Hypothalamus (tissue), 51 donors: Measurements from ENCODE around the gene C2orf81.
A peak's percentile ranks its signal among the peaks of the same experiment; 100 is the strongest.
"Not testable (repeated sequence)": the region's sequence is repeated elsewhere in the genome, so short reads cannot be mapped to it uniquely, and the experiment has no call there.

ENCODE experiments used
- DNase-seq, 51 donors: peaks; one replicate each; lab custom pipeline; 2025; lab: John Stamatoyannopoulos, UW

C2orf81 gene

GRCh38 chr2:74421221-74421870, at the start of gene C2orf81, which contains the start of gene WDR54:
Gene C2orf81, minus strand, starts transcription at chr2:74421619. Its CDS starts 59 bp downstream, at chr2:74421560.
Gene WDR54, plus strand, starts transcription at chr2:74421730. Its CDS starts 424 bp downstream, at chr2:74422154.
- peak in 44 of 51 donors; percentile 11 to 84 (median 67) for DNase-seq

DNA sequence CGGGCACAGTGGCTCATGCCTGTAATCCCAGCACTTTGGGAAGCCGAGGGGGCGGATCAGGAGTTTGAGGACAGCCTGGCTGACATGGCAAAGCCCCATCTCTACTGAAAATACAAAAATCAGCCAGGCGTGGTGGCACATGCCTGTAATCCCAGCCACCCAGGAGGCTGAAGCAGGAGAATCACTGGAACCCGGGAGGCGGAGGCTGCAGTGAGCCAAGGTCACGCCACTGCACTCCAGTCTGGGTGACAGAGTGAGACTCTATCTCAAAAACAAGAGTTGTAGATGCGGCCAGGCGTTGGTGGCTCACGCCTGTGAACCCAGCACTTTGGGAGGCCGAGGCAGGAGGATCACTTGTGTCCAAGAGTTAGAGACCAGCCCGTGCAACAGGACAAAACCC, 49.3 kb upstream of the C2orf81 start:
- DNase-seq, result not testable (repeated sequence)

GRCh38 chr2:74464406-74464805, 43.0 kb upstream of the C2orf81 start:
- no peak for DNase-seq

GRCh38 chr2:74462786-74463105, 41.3 kb upstream of the C2orf81 start:
- no peak for DNase-seq

DNA sequence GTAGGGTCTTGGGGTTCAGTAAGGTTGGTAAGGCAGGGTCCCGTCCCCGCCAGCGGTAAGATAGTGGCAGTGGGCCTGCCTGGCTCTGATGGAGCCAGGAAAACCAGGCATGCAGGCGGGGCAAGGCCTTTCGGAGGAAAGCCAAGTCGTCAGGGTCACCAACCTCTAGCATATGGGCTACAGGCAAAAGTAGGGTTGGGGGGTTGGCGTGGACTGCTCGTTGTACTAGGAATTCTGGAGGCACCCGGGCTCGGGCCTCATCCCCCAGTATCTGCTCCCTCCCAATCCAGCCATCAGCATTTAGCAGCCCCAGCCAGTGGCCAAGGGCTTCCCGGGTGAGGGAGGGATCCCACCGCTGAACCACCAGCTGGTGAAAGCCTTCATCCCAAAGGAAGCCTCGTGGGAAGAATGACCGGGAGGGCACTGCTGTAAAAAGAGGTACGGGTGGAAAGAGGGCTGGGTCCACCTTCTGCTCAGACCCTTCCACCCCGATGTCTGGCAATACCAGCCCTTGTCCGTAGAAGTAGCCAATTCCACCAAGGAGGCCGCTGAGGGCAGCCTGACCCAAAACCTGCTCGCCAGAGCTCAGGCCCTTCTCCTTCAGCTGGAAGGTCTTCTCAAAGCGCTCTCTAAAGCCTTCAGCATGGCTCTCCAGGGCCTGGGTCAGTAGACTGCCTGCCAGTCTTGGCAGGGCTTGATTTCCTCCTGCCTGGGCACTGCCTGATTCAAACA, 40.8 kb upstream of the C2orf81 start:
- DNase-seq, result no peak

DNA sequence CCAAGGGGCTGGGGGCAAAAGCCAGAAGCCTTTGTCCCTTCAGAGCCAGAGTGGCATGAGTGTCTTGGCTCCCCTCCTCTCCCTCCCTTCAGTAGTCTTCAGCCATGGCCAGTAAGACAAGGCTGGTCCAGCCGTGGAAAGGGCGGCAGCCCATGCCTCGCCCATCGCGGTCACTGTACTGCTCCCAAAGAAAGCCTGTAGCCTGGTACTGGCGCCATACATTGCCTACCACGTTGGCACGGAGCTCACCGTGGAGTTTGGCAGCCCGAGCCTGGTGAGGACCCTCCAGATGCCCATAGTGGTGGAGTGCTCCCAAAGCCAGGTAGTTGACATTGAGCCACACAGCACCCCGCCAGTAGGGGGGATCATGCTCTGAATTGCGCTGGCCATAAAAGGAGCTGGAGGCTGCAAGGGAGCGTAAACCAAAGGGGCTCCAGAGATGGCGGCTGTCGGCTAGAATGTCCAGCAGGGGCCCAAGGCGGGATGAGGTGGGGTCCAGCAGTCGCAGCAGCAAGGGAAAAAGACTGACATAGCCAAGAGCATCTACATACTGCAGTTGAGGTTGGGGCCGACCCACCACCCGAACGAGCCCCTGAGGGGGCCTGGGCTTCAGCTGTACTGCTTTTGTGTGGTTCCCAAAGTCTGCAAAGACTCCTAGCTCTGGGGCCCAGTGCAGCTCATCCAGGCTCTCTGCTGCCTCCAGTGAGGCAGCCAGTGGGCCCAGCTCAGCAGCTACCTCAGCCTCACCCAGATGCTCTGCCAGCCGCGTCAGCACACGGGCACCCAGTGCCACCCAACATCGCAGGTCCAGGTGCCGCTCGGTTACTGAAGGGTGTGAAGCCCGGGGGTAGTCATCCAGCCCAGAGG, 40.0 kb upstream of the C2orf81 start:
- DNase-seq, result no peak

DNA sequence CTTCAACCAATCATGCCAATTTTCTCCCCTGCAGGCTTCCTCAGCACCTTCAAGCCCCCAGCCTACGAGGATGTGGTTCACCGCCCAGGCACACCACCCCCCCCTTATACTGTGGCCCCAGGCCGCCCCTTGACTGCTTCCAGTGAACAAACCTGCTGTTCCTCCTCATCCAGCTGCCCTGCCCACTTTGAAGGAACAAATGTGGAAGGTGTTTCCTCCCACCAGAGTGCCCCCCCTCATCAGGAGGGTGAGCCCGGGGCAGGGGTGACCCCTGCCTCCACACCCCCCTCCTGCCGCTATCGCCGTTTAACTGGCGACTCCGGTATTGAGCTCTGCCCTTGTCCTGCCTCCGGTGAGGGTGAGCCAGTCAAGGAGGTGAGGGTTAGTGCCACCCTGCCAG, 38.8 kb upstream of the C2orf81 start:
- DNase-seq, result not testable (repeated sequence)

- not testable (repeated sequence) for DNase-seq
These were observed 38.2 kb upstream of the C2orf81 start for GRCh38 chr2:74459503-74460118.

GRCh38 chr2:74458938-74459363, 37.5 kb upstream of the C2orf81 start:
- DNase-seq, result no peak

- peak; percentile 72 to 100 (median 99) for DNase-seq
These were observed 36.9 kb upstream of the C2orf81 start, which contains the start of gene WBP1 for GRCh38 chr2:74458132-74458937. Gene WBP1, plus strand, starts transcription at chr2:74458438. Its CDS starts 165 bp downstream, at chr2:74458603.

DNA sequence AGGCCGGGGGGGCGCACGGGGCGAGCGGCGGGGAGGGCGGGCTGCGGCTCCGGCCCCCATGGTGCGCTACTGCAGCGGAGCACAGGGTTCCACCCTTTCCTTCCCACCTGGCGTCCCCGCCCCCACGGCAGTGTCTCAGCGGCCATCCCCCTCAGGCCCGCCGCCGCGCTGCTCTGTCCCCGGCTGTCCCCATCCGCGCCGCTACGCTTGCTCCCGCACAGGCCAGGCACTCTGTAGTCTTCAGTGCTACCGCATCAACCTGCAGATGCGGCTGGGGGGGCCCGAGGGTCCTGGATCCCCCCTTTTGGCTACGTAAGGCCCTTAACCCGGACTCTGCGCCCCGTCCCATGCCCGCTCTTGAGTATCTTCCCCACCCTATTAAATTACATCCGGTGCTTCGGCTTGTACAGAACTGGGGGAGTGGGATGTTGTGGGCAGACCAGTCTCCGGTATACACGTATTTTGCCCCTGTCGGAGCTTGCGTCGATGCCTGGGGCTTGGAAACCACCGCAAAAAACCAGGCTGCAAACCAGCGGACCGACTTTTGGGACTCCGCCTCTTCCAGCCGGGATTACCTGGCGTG, 36.2 kb upstream of the C2orf81 start:
- peak in 32 of 51 donors; percentile 20 to 81 (median 61) for DNase-seq

GRCh38 chr2:74457129-74457548, 35.7 kb upstream of the C2orf81 start:
- peak in 3 of 51 donors; percentile 48 to 72 (median 50) for DNase-seq

GRCh38 chr2:74454654-74455511, 33.5 kb upstream of the C2orf81 start, which contains the start of gene INO80B:
Gene INO80B, plus strand, starts transcription at chr2:74455087. Its CDS starts 30 bp downstream, at chr2:74455117.
- peak; percentile 74 to 99 (median 93) for DNase-seq

- no peak for DNase-seq
These were observed 29.3 kb upstream of the C2orf81 start for GRCh38 chr2:74450570-74451190.

GRCh38 chr2:74448771-74449170, 27.4 kb upstream of the C2orf81 start:
- DNase-seq, result no peak

GRCh38 chr2:74447230-74447999, 26.0 kb upstream of the C2orf81 start:
- no peak for DNase-seq
